HG03060 (cell line): Measurements from ENCODE around the gene CELA1.

Experiments
- ATAC-seq: cut with Tn5 transposase; IDR thresholded peaks from one replicate; pipeline ENCODE4 v1.9.1; 2021; ENCODE audit warnings: low read depth, moderate number of reproducible peaks; ENCODE audit not compliant: unreplicated experiment

Gene CELA1

DNA sequence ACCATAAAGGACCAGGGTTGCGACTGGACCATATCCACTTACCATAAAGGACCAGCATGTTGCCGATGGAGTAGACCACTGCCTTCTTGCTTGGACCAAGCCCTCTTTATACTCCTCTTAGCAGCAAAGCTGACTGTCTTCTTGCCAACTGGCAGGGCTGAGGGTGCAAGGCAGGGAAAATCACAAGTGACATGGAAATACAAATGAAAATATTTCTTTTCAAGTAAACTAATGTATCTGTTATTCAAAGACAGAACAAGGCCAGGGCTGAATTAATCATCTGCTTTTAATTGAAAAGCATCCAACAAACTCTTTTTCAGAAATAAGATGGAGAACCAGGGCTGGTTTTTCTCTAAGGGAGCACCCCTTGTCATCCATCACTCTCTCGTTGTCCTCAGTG lies at the start of gene CELA1:
TSS of gene CELA1 (minus strand) at position 99 of the 400 bp plus-strand sequence. CDS start at position 58, 41 bp downstream.
- ATAC-seq, result no peak

GRCh38 chr12:51395283-51396230 lies 49.1 kb upstream of the CELA1 start:
- no peak for ATAC-seq

DNA sequence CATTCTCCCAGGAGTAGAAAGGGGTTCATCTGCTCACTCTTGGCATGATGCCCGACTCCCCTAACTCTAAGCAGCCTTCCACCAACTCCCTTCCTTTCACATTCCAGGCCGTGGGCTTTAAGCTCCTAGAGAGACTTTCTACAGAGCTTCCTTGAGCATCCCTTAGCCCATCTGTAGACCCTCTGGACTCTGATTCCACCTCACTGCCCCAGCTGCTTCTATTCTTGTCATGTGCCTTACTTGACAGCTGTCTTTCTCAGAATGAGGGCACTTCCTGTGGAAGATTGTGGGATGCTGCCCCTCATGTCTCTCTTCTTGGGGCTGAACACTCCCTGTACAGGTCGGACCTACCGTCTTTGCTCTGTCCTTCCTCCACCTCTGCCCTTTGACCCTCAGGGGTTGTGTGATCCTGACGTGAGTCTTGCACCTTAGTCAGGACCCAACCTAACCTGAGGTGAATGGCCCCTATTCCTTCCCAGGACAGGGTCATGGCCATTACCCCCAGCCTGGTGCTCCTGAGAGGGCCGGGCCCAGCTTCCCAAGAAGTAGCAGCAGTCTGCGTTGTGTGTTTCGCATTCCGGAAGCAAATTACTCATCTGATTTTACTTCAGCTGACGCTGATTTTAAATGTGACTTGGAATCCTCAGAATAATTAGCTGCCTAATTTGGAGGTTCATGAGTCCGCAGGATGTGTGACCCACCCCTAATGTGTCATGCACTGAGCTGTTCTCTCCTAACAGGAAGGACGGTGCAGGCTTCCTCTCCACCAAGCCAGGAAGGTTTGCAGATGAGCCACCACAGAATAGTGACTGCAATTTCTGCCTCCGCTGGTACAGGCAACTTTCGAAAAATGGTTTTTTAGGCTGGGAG lies 47.4 kb upstream of the CELA1 start:
- ATAC-seq, result no peak

- no peak for ATAC-seq
Observed at GRCh38 chr12:51392556-51393237, 46.2 kb upstream of the CELA1 start.

DNA sequence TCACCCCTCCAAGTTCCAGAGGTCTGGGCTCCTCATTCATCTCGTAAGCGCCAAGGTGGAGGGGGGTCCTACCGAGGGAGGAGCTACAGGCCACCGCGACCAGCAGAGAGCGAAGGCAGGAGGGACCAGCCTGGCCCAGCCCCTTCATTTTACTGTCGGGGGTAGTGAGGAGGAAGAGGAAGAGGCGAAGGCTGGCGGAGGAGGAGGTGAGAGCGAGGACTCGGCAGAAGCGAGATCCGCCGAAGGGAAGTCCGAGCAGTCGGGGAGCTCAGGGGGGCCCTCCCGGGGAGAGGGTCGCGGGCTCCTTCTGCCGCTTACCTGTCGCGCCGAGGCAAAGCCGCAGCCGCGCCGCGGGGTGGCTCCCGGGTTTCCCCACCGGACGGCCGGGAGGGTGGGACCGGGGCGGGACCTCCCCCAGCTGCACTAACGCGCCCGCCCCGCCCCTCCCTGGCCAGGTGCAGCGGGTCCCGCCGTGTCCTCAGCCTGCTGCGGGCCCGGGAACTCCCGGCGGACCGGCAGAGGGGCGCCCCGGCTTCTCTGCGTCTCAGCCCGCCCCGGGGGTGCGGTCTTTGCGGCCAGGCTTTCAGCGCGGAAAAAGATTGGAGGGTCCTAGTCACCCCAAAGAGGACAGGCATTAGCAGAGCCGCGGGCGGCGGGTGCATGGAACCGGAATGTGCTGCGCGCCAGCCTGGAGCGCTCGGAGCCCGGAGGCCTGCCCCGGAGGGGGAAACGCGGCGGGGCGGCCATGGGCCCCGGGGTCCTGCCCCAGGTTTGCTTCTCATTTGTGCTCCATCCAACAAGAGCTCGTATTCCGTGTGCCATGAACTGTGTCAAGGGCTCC lies 45.0 kb upstream of the CELA1 start, which contains the start of gene GALNT6:
TSS of gene GALNT6 (minus strand) at position 124 of the 841 bp plus-strand sequence. CDS start 11,625 bp downstream, outside the sequence.
- ATAC-seq, result no peak

- no peak for ATAC-seq
Observed at GRCh38 chr12:51390891-51391282, 44.4 kb upstream of the CELA1 start.

GRCh38 chr12:51390457-51390856 lies 44.0 kb upstream of the CELA1 start:
- ATAC-seq, result no peak

- no peak for ATAC-seq
Observed at GRCh38 chr12:51389302-51389999, 43.0 kb upstream of the CELA1 start.

GRCh38 chr12:51388846-51389245 lies 42.4 kb upstream of the CELA1 start:
- no peak for ATAC-seq

GRCh38 chr12:51388069-51388799 lies 41.8 kb upstream of the CELA1 start:
- no peak for ATAC-seq

- ATAC-seq, result no peak
Observed at GRCh38 chr12:51386351-51386750, 39.9 kb upstream of the CELA1 start.

- no peak for ATAC-seq
Observed at GRCh38 chr12:51383269-51383905, 36.9 kb upstream of the CELA1 start.

DNA sequence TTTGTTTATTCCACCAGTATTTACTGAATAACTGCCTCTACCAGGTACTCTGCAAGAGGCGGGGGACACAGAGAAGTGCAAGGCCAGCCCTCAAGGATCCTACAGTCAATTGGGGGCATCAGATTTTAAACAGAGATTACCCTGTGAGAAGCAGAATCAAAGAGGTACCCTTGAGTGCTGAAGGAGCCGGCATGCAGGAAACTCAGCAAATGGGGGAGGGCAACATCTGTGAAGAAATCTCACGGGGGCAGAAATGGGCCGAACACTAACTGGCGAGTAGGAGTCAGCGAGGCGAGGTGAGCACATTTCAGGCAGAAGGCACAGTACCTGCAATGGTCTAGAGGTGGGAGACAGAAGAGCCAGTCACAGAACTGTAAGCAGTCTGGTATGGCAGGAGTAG lies 35.7 kb upstream of the CELA1 start:
- no peak for ATAC-seq

- no peak for ATAC-seq
Observed at GRCh38 chr12:51381226-51382079, 35.0 kb upstream of the CELA1 start.

GRCh38 chr12:51379571-51379970 lies 33.1 kb upstream of the CELA1 start:
- no peak for ATAC-seq

DNA sequence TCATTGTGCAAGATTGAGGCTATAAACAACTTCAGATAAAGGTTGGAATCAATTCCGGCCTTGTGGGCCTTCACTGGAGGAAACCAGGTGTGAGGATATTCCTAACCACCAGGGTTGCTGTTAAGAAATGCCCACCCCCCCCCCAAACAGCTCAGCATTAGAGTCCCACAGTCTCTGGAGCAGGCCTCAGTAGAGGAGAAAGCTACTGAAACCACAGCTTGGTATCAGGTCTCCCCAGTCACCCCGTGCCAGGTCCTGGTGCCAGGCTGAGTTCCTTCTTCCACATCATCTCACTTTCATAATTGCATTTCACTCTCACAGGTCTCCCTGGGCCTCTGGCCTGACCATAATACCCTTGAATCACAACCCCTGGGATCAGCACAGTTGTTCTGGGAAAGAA lies 32.3 kb upstream of the CELA1 start:
- no peak for ATAC-seq
